ENCODE results near the gene ZC3H18.
A peak's percentile ranks its signal among the peaks of the same experiment; 100 is the strongest.

The ZC3H18 gene

GRCh38 chr16:88610909-88611812 lies 41.0 kb downstream of the ZC3H18 start:
- DNase-seq (ENCODE audit: low spot score), result peak; percentile 18
- WGBS, 2 donors (ENCODE audit: extremely low coverage in 2 of 2, insufficient read length in 2 of 2, insufficient replicate concordance in 1 of 2), result no CpG with 5 or more reads among the region's 49 CpGs
- peak overlapping the region; percentile 51 for H2AK5ac ChIP-seq (ENCODE audit: low read depth, low read length)
- peaks cover 0 to 1% (median 0%) of the 10 kb centered on the region in 3 experiments for H3K27me3 ChIP-seq (ENCODE audit: control insufficient read depth in 3 of 3, insufficient read depth in 3 of 3, low read depth in 1 of 3, low read length in 3 of 3)
- no peak overlapping the region for H4K8ac ChIP-seq (ENCODE audit: low read depth, low read length)
- no peak overlapping the region for H2BK12ac ChIP-seq (ENCODE audit: low read length)
- peak overlapping the region; percentile 38 for H3K18ac ChIP-seq (ENCODE audit: low read length)
- peaks cover 4% of the 10 kb centered on the region for H3K79me1 ChIP-seq (ENCODE audit: low read depth, low read length)
- no peak overlapping the region for H3K9ac ChIP-seq (ENCODE audit: low read depth, low read length, poor library complexity)
- peak overlapping the region; percentile 12 for H3K4me2 ChIP-seq (ENCODE audit: insufficient read depth, low read length, poor library complexity, severe bottlenecking)
- no peak overlapping the region for H2AFZ ChIP-seq (ENCODE audit: low read length)
- H3K27ac ChIP-seq (replicated peaks; ENCODE audit: low read length), result no peak overlapping the region
- peaks cover 42 to 95% of the 10 kb centered on the region in 2 donors for H3K36me3 ChIP-seq (replicated peaks in 1 of 2; ENCODE audit: control insufficient read depth in 2 of 2, insufficient read depth in 2 of 2, low read length in 2 of 2)
- H3K23ac ChIP-seq (ENCODE audit: low read depth, low read length, poor library complexity), result peak overlapping the region; percentile 49
- no peaks in the 10 kb centered on the region for H3K9me3 ChIP-seq (replicated peaks in 1 of 2; ENCODE audit: control insufficient read depth in 2 of 2, insufficient read depth in 1 of 2, low read depth in 1 of 2, low read length in 2 of 2)
- no peak overlapping the region for H2BK15ac ChIP-seq (ENCODE audit: low read length)
- no peak overlapping the region for H3K4me3 ChIP-seq (ENCODE audit: low read length in 2 of 2)
- no peak overlapping the region for H2BK5ac ChIP-seq (ENCODE audit: low read length)
- no peak overlapping the region for H2BK120ac ChIP-seq (ENCODE audit: low read depth, low read length)
- peak overlapping the region; percentile 39 for H3K14ac ChIP-seq (ENCODE audit: low read length)
- H4K91ac ChIP-seq (ENCODE audit: low read depth, low read length, poor library complexity), result no peak overlapping the region
- H3K4me1 ChIP-seq (ENCODE audit: control insufficient read depth in 2 of 2, insufficient read depth in 1 of 2, low read depth in 1 of 2, low read length in 2 of 2), result peaks cover 0 to 6% of the 10 kb centered on the region in 2 donors
- no peak overlapping the region for H3K4ac ChIP-seq (ENCODE audit: low read length)

- H3K4me3 ChIP-seq (ENCODE audit: low read length in 2 of 2), result no peak overlapping the region
- H3K36me3 ChIP-seq (replicated peaks in 1 of 2; ENCODE audit: control insufficient read depth in 2 of 2, insufficient read depth in 2 of 2, low read length in 2 of 2), result peaks cover 30 to 93% of the 10 kb centered on the region in 2 donors
- no peak overlapping the region for H2BK12ac ChIP-seq (ENCODE audit: low read length)
- no peak overlapping the region for H2BK15ac ChIP-seq (ENCODE audit: low read length)
- no peak for DNase-seq (ENCODE audit: low spot score)
- no peak overlapping the region for H4K91ac ChIP-seq (ENCODE audit: low read depth, low read length, poor library complexity)
- no peak overlapping the region for H3K9ac ChIP-seq (ENCODE audit: low read depth, low read length, poor library complexity)
- H2AFZ ChIP-seq (ENCODE audit: low read length), result no peak overlapping the region
- H3K4me2 ChIP-seq (ENCODE audit: insufficient read depth, low read length, poor library complexity, severe bottlenecking), result no peak overlapping the region
- no peak overlapping the region for H3K23ac ChIP-seq (ENCODE audit: low read depth, low read length, poor library complexity)
- H3K18ac ChIP-seq (ENCODE audit: low read length), result no peak overlapping the region
- H2BK5ac ChIP-seq (ENCODE audit: low read length), result no peak overlapping the region
- no peak overlapping the region for H2AK5ac ChIP-seq (ENCODE audit: low read depth, low read length)
- no peak overlapping the region for H4K8ac ChIP-seq (ENCODE audit: low read depth, low read length)
- peaks cover 2 to 8% of the 10 kb centered on the region in 2 donors for H3K4me1 ChIP-seq (ENCODE audit: control insufficient read depth in 2 of 2, insufficient read depth in 1 of 2, low read depth in 1 of 2, low read length in 2 of 2)
- no peak overlapping the region for H2BK120ac ChIP-seq (ENCODE audit: low read depth, low read length)
- H3K79me1 ChIP-seq (ENCODE audit: low read depth, low read length), result peaks cover 4% of the 10 kb centered on the region
- peaks cover 0 to 1% (median 0%) of the 10 kb centered on the region in 3 experiments for H3K27me3 ChIP-seq (ENCODE audit: control insufficient read depth in 3 of 3, insufficient read depth in 3 of 3, low read depth in 1 of 3, low read length in 3 of 3)
- no peaks in the 10 kb centered on the region for H3K9me3 ChIP-seq (replicated peaks in 1 of 2; ENCODE audit: control insufficient read depth in 2 of 2, insufficient read depth in 1 of 2, low read depth in 1 of 2, low read length in 2 of 2)
- H3K27ac ChIP-seq (replicated peaks; ENCODE audit: low read length), result no peak overlapping the region
- no peak overlapping the region for H3K14ac ChIP-seq (ENCODE audit: low read length)
- no CpG with 5 or more reads among the region's 10 CpGs for WGBS, 2 donors (ENCODE audit: extremely low coverage in 2 of 2, insufficient read length in 2 of 2, insufficient replicate concordance in 1 of 2)
- H3K4ac ChIP-seq (ENCODE audit: low read length), result no peak overlapping the region
Observed at GRCh38 chr16:88613293-88613692, 43.1 kb downstream of the ZC3H18 start.

GRCh38 chr16:88613911-88614817 lies 44.0 kb downstream of the ZC3H18 start:
- Histone ChIP-seq H3K9ac (ENCODE audit: low read depth, low read length, poor library complexity) (no peak overlapping the region), H3K4ac (ENCODE audit: low read length) (no peak overlapping the region), H2BK12ac (ENCODE audit: low read length) (no peak overlapping the region), H3K9me3 (replicated peaks in 1 of 2; ENCODE audit: control insufficient read depth in 2 of 2, insufficient read depth in 1 of 2, low read depth in 1 of 2, low read length in 2 of 2) (no peaks in the 10 kb centered on the region), H2BK5ac (ENCODE audit: low read length) (no peak overlapping the region), H4K8ac (ENCODE audit: low read depth, low read length) (no peak overlapping the region), H3K27ac (replicated peaks; ENCODE audit: low read length) (no peak overlapping the region), H3K79me1 (ENCODE audit: low read depth, low read length) (peaks cover 4% of the 10 kb centered on the region), H3K23ac (ENCODE audit: low read depth, low read length, poor library complexity) (no peak overlapping the region), H3K4me3 (ENCODE audit: low read length in 2 of 2) (no peak overlapping the region), H2AK5ac (ENCODE audit: low read depth, low read length) (no peak overlapping the region), H3K14ac (ENCODE audit: low read length) (no peak overlapping the region), H3K27me3 (ENCODE audit: control insufficient read depth in 3 of 3, insufficient read depth in 3 of 3, low read depth in 1 of 3, low read length in 3 of 3) (peaks cover 0 to 1% (median 0%) of the 10 kb centered on the region in 3 experiments), H2BK120ac (ENCODE audit: low read depth, low read length) (no peak overlapping the region), H3K4me2 (ENCODE audit: insufficient read depth, low read length, poor library complexity, severe bottlenecking) (no peak overlapping the region), H3K4me1 (ENCODE audit: control insufficient read depth in 2 of 2, insufficient read depth in 1 of 2, low read depth in 1 of 2, low read length in 2 of 2) (peaks cover 5 to 8% of the 10 kb centered on the region in 2 donors), H3K18ac (ENCODE audit: low read length) (no peak overlapping the region), H2BK15ac (ENCODE audit: low read length) (no peak overlapping the region), H3K36me3 (replicated peaks in 1 of 2; ENCODE audit: control insufficient read depth in 2 of 2, insufficient read depth in 2 of 2, low read length in 2 of 2) (peaks cover 27 to 95% of the 10 kb centered on the region in 2 donors), H4K91ac (ENCODE audit: low read depth, low read length, poor library complexity) (no peak overlapping the region), H2AFZ (ENCODE audit: low read length) (no peak overlapping the region)
- DNase-seq (ENCODE audit: low spot score), result no peak
- WGBS, 2 donors (ENCODE audit: extremely low coverage in 2 of 2, insufficient read length in 2 of 2, insufficient replicate concordance in 1 of 2), result no CpG with 5 or more reads among the region's 19 CpGs

Measured in neuronal stem cell (in vitro differentiated cells).